ENCODE measurements around the gene SLC37A3.

Gene SLC37A3

GRCh38 chr7:140310337-140311002 is 87.9 kb downstream of the SLC37A3 start:
- no peak for DNase-seq

- DNase-seq: no peak
Measured at GRCh38 chr7:140308060-140308459, 90.3 kb downstream of the SLC37A3 start.

- peak; percentile 53 for DNase-seq
Measured at GRCh38 chr7:140304191-140304799, 94.0 kb downstream of the SLC37A3 start.

GRCh38 chr7:140300243-140301136 is 97.8 kb downstream of the SLC37A3 start:
- DNase-seq: no peak

GRCh38 chr7:140298213-140298612 is 100.1 kb downstream of the SLC37A3 start:
- no peak for DNase-seq

GRCh38 chr7:140297192-140297591 is 101.1 kb downstream of the SLC37A3 start:
- DNase-seq: peak; percentile 50

GRCh38 chr7:140295224-140295738 is 103.0 kb downstream of the SLC37A3 start:
- DNase-seq: no peak

- DNase-seq: peak; percentile 48
Measured at GRCh38 chr7:140294454-140294853, 103.9 kb downstream of the SLC37A3 start.

GRCh38 chr7:140292438-140292837 is 105.9 kb downstream of the SLC37A3 start:
- no peak for DNase-seq

GRCh38 chr7:140289804-140290203 is 108.5 kb downstream of the SLC37A3 start:
- DNase-seq: no peak

GRCh38 chr7:140287988-140288387 is 110.3 kb downstream of the SLC37A3 start:
- DNase-seq: no peak

- DNase-seq: no peak
Measured at GRCh38 chr7:140285938-140286337, 112.4 kb downstream of the SLC37A3 start.

- DNase-seq: no peak
Measured at GRCh38 chr7:140284062-140284461, 114.3 kb downstream of the SLC37A3 start.

Data from RPMI8226 (cell line).